G401 (cell line): Measurements from ENCODE around the gene NUCB2. TPM values are rescaled to one million over a fixed set of nuclear protein-coding genes. Genes with fewer than 3 reads are reported as not detected.
A peak's percentile ranks its signal among the peaks of the same experiment; 100 is the strongest.
"Not testable (repeated sequence)": the region's sequence is repeated elsewhere in the genome, so short reads cannot be mapped to it uniquely, and the experiment has no call there.

Experiments
- DNase-seq: peaks from one replicate; pipeline ENCODE4 v3.0.0-alpha.2; 2015; ENCODE audit warnings: low spot score
- in situ Hi-C: cut with HindIII; loops from 2 replicates; pipeline ENCODE4 v1.10.0; 2016; ENCODE audit warnings: low sequenced_read_pairs, mixed read lengths
- total RNA-seq: library from RNA; depleted of rRNA; stranded (reverse); fragments of >200 nt; shearing (Covaris generic); gene quantifications from 2 replicates; pipeline ENCODE4 v1.2.3, GENCODE V29; 2014; rRNA removed

Gene NUCB2
- total RNA-seq: 5.6 and 19.7 TPM in 2 replicates

DNA sequence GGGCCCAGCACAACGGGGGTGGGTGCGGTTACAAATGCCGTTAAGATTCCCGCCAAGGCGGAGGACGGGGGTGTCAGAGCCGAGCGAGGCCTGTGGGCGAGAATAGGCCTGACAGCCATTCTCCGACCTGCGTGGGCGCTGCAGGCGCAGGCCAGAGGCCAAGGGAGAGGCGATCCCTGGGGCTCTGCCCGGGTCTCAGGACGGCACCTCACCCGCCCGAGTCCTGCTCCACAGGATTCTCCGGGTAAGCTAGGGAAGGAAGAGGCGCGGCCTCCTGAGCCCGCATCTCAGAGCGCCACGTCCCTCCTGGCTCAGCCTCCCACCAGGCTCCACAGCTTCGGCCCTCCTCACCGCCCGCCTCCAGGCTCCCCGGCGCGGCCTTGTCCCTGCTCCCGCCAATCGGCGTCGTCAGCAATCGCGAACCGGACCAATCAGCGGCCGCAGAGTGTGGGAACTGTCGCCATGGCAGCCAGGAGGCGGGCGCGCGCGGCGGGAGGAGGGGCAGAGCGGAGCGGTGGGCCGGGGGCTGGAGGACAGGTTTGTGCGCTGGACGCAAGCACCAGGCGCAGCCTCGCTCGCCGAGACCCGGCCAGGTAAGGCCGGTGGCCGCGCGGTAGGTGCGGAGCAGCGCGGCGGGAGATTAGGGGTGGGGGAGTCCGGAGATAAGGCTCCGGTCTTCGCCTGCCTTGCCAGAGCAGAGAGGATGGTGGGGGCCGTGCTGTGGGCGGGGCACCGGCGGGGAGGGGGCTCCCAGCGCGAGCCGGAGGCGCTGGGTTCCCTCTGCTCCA, at the start of gene NUCB2:
Gene NUCB2, plus strand, starts transcription at position 504 of the 788 bp plus-strand sequence. CDS start 18,585 bp downstream, outside the sequence.
- in situ Hi-C loops: no loop called here
- DNase-seq: peak; percentile 97

DNA sequence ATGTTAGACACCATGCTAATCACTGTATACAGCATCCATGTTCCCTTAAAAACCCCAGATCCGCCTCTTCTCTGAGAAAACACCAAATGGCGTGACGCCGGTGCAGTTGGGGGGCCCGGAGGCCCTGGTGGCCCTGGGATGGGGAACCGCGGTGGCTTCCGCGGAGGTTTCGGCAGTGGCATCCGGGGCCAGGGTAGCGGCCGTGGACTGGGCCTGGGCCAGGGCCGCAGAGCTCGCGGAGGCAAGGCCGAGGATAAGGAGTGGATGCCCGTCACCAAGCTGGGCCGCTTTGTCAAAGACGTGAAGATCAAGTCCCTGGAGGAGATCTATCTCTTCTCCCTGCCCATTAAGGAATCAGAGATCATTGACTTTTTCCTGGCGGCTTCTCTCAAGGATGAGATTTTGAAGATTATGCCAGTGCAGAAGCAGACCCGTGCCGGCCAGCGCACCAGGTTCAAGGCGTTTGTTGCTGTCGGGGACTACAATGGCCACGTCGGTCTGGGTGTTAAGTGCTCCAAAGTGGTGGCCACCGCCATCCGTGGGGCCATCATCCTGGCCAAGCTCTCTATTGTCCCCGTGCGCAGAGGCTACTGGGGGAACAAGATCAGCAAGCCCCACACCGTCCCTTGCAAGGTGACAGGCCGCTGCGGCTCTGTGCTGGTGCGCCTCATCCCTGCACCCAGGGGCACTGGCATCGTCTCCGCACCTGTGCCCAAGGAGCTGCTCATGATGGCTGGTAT, 48.2 kb upstream of the NUCB2 start:
- in situ Hi-C loops, DNase-seq: not testable (repeated sequence)

DNA sequence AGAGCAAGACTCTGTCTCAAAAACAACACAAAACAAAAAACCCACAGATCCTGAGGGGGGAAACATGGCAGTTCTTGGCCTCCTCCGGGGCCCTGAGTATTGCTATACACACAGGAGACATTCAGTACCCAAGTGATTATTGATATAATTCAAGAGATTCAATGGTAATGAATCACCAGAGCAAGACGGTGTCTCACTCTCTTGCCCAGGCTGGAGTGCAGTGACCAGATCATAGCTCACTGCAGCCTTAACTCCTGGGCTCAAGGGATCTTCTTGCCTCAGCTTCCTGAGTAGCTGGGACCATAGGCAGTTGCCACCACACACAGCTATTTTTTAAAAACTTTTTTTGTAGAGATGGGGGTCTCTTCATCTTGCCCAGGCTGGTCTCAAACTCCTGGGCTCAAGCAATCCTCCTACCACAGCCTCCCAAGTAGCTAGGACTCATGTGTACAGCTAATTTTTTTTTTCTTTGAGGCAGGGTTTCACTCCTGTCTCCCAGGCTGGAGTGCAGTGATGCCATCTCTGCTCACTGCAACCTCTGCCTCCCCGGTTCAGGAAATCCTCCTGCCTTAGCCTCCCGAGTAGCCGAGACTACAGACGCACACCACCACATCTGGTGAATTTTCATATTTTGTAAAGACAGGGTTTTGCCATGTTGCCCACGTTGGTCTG, 46.9 kb upstream of the NUCB2 start:
- DNase-seq: no peak
- in situ Hi-C loops: no loop called here

DNA sequence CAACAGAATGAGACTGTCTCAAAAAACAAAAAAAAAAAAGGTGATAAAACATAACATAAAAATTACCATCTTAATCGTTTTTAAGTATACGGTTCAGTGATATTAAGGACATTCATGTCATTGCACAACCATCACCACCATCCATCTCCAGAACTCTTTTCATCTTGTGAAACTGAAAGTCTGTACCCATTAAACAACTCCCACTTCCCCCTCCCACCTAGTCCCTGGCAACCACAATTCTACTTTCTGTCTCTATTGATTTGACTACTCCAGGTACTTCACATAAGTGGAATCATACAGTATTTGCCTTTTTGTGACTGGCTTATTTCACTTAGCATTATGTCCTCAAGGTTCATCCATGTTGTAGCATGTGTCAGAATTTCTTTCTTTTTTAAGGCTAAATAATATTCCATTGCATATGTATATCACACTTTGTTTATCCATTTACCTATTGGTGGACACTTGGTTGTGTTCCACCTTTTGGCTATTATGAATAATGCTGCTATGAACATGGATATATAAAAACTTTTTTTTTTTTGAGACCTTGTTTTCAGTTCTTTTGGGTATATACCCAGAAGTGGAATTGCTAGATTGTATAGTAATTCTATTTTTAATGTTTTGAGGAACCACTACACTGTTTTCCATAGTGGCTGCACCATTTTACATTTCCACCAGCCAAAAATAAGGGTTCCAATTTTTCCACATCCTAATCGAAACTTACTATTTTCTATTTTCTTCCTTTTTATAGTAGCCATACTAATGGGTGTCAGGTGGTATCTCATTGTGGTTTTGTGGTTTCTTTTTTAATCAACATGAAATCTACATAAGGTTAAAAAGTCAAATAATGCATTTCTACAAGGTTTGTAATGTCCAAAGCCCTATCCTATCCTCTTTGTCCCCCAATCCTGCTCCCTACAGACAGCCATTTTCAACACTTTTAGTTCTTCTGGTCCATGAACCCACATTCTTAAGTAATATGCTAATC, 45.4 kb upstream of the NUCB2 start:
- in situ Hi-C loops: no loop called here
- DNase-seq: no peak

DNA sequence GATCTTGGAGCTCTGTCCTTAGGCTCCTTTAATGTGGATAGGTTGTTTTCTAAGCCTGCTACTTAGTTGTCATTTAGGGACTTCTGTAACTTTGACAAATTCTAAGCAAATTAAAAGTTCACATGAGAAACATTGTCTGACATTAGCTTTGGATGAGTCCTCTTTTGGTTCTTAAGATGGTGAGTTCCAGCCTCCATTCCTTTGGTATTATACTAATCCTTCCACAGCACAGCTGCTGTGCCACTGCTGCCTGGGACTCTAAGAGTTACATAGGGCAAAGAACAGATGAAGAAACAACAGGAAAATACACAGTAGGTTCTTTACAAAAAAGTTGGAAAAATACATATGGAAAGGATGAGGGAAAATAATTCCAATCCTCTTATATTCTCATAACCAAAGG, 43.4 kb upstream of the NUCB2 start:
- DNase-seq: no peak
- in situ Hi-C loops: no loop called here

DNA sequence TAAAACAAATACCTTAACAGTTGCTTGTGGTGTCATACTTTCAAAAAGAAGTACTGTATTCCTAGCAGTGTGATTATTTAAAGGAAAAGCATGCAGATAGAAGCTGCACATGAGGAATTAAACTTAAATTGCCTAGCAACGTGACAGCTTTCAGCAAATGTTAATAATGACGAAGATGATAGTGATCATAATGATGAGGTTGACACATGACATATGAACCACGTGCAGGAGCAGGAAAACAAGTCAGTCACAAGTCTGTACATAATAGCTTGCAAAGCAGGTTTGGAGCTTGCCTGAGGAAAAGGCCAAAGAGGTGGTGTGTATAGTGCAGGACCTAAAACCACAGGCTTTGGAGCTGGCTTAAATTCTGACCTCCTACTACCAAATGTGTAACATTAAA, 38.2 kb upstream of the NUCB2 start:
- in situ Hi-C loops: no loop called here
- no peak for DNase-seq

DNA sequence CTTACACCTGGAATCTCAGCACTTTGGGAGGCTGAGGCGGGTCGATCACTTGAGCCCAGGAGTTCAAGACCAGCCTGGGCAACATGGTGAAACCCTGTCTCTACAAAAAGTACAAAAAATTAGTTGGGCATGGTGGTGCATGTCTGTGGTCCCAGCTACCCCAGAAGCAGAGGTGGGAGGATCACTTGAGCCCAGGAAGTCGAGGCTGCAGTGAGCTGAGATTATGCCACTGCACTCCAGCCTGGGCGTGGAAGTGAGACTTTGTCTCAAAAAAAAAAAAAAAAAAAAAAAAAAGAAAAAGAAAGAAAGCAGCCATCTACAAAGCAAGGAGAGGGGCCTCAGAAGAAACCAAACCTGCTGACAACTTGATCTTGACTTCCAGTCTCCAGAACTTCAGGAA, 36.6 kb upstream of the NUCB2 start:
- in situ Hi-C loops, DNase-seq: not testable (repeated sequence)

DNA sequence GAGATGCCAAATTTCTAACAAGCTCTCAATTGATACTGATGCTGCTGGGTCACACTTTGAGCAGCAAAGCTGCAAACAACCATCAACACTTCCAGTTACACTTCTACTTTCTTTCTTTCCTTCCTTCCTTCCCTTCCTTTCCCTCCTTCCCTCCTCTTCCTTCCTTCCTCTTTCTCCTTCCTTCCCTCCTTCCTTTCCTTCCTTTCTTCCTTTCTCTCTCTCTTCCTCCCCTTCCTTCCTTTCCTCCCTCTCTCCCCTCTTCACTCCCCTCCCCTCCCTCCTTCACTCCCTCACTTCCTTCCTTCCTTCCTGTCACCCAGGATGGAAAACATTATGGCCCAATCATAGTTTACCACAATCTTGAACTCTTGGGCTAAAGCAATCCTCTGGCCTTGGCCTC, 35.8 kb upstream of the NUCB2 start:
- DNase-seq: no peak
- in situ Hi-C loops: no loop called here

DNA sequence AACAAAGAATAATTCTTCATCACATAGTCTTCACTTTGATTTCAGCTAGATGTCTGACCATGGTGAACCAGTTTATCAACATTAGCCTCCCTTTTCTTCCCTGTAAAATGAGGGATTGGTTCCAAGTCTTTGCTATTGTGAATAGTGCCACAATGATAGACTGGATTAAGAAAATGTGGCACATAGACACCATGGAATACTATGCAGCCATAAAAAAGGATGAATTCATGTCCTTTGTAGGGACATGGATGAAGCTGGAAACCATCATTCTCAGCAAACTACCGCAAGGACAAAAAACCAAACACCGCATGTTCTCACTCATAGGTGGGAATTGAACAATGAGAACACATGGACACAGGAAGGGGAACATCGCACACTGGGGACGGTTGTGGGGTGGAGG, 33.6 kb upstream of the NUCB2 start:
- in situ Hi-C loops, DNase-seq: not testable (repeated sequence)

DNA sequence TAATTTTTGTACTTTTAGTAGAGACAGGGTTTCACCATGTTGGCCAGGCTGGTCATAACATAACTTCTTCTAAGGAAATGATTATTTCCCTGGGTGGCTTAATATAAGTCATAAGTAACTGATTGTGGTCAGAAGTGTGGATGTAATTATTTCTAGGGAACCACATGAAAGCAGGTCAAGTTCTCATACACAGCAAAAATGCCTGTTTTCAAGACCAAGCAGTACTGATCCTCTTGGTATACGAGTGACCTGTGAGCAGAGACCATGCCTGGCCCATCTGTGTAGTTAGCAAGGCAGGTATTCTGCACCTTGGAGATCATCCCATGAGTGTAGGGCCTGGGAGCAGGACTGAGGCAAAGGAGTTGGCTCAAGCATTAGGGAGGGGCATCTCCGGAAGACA, 32.5 kb upstream of the NUCB2 start:
- in situ Hi-C loops: no loop called here

DNA sequence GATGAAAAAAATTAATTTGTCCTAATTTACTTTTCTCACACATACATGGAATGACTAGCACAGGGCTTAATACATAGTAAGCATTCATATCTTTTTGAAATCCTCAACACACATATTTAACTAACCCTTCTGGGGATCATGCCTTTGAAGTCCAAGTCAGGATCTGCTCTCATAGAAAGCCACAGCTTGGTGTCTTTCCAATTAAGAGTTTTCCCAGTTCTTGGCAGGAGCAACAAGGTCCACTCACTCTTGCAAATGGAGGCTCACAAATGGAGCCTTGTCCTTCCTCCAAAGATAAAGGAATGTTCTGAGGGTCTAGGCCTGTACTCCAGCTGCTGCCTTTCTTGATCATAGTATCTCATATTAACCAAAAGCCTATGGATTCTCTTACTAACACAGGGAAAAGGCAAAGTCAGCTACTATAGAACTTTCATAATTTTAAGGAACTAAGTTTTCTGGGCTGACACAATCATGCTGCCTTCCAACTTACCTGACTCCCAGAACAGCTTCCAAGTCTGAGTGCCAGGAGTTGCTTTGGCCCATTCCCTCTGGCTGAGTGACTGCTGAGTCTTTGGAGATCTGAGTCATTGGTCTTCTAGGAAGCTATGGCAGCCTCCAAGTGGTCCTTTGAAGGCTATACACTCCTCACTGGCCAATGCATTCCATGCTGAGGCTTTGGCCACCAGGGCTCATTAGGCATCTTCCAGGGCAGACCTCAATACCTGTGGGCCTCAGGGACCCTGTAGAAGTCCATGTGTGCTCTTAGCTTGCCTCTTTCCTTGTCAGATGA, 25.8 kb upstream of the NUCB2 start:
- in situ Hi-C loops: no loop called here
- no peak for DNase-seq

More for the DNA sequence above, 32.5 kb upstream of the NUCB2 start:
- no peak for DNase-seq

DNA sequence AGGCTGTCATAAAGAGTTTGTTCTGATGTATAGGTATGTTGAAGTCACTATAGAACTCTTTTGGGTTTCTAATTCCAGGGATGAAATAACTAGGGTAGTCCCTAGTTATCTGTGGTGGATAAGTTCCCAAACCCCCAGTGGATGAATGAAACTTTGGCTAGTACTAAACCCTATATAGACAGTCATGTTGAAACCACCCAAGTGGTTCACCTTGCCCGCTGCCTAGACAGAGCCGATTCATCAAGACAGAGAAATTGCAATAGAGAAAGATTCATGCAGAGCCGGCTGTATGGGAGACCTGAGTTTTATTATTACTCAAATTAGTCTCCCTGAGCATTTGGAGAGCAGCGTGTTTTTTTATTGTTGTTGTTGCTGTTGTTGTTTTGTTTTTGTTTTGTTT, 23.8 kb upstream of the NUCB2 start:
- in situ Hi-C loops: no loop called here
- no peak for DNase-seq

DNA sequence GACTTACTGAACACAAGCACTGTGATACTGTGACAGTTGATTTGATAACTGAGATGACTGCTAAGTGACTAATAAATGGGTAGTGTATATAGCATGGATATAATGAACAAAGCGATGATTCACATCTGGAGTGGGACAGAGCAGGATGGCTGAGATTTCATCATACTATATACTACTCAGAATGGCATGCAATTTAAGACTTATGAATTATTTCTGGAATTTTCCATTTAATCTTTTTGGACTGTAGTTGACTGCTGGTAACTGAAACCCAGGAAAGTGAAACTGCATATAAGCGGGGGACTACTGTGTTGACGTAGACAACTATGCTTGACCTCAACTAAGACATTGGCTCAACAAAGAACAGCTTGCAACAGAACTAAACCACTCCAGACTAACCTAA, 20.0 kb upstream of the NUCB2 start:
- in situ Hi-C loops: no loop called here
- DNase-seq: no peak

DNA sequence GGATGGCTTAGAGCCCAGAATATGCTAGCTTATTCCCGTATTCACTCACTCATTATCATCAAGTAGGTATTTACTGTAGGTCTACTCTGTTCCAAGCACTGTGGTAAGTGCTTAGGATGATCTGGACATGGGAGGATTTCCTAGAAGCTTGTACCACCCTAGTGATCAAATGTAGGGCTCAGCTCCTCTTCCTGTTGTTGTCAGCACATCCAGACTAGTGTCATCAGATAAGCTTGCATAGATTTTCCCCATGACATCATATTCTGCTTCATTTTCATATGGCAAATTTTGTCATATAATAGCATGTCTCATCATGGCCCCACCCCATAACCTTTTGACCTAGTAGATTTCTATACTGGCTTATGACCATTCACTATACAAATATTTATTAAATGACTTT, 19.3 kb upstream of the NUCB2 start:
- in situ Hi-C loops: no loop called here
- no peak for DNase-seq

DNA sequence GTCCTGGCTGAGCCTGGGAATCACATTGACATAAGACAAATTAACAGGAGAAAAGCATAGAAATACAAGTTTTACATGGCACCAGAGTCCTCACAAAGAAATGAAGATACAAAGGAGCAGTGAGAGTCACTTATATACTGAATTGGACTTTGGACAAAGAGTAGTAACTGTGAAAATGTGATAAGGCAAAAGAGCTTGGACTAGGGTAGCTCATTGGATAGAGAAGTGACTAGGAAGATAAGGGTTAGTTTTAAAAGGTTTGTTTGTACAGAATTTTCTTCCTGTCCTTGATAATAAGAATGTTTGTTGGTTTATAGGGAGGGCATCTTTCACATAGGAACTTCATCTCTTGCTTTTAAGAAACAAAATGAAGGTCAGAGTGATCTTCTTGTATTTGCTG, 17.9 kb upstream of the NUCB2 start:
- in situ Hi-C loops: no loop called here
- DNase-seq: no peak

DNA sequence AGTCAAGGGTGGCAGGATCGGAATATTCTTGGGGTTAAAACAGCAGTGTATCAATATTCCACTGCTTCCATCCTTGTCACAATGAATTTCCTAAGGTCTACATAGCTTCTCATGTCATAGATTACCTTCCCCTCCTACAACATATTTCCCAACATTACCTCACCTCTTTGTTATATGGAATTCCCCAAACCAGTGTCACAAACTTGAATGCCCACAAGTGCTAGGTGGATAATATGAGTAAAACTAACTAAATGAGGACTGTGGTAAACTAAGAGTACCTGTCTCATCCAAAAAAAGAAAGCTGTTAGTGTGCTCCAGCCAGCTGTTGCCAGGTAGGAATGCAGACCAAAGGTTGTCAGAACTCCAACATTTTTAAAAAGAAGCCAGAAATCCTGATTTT, 17.0 kb upstream of the NUCB2 start:
- DNase-seq: no peak
- in situ Hi-C loops: no loop called here

DNA sequence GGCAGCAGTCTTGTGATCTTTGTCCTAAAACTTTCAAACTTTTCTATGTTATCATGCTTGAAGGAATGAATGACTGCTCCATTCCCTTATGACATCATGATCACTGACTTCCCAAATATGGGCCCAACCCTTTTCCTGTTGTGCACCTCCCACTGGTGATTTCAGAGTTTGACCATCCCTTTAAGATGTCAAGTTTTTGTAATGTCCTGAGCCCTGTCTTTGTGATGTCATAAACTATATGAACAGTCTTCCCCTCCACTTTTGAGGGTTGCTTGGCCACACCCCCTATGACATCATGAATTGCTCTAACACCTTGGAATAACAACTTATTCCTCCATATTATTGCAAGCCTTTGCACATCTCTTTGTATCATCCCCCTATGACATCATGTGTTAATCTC, 16.5 kb upstream of the NUCB2 start:
- in situ Hi-C loops: no loop called here
- DNase-seq: no peak

DNA sequence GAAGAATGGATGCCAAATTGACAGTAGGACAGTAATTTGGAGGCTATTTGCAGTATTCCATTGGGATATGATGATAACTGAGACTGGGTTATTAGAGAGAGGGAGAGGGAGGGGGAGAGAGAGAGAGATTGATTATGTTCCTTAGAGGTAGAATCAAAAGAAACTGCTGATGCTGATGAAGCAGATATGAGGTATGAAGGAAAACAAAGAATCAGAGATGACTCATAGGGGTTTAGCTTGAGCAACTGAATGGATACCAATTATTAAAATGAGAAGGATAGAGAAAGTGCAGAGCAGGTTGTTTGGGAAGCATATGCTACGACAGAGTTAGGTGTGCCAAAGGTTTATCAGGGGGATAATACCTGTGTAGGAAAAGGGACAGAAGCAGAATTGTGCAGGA, 12.8 kb upstream of the NUCB2 start:
- in situ Hi-C loops: no loop called here

More for the DNA sequence above, 12.8 kb upstream of the NUCB2 start:
- DNase-seq: no peak
